ENCODE results near the gene TMEM50B. TPM values are rescaled to one million over a fixed set of nuclear protein-coding genes. Genes with fewer than 3 reads are reported as not detected.
"Not testable (repeated sequence)": the region's sequence is repeated elsewhere in the genome, so short reads cannot be mapped to it uniquely, and the experiment has no call there.

TMEM50B gene
- total RNA-seq, 4 donors from 2014 or later, result 64.4 to 116 (median 94.7) TPM

- no peak overlapping the region for H3K4me3 ChIP-seq
- no peak overlapping the region for H3K27ac ChIP-seq
- H3K4me1 ChIP-seq, result no peaks in the 10 kb centered on the region
- no peak for DNase-seq
- H3K36me3 ChIP-seq, result peaks cover 0 to 50% (median 0%) of the 10 kb centered on the region in 3 donors
- H3K27me3 ChIP-seq, result no peaks in the 10 kb centered on the region
- TF ChIP-seq POLR2A (IDR thresholded peaks at IDR 0.05) (no peak), CTCF (IDR thresholded peaks at IDR 0.05) (no peak)
- no peaks in the 10 kb centered on the region for H3K9me3 ChIP-seq
Measured at GRCh38 chr21:33458861-33459260, 20.9 kb downstream of the TMEM50B start.

GRCh38 chr21:33455686-33456446, 23.9 kb downstream of the TMEM50B start:
- H3K4me1 ChIP-seq, result peaks cover 0 to 10% (median 3%) of the 10 kb centered on the region in 4 donors
- no peaks in the 10 kb centered on the region for H3K27me3 ChIP-seq
- no peaks in the 10 kb centered on the region for H3K9me3 ChIP-seq
- TF ChIP-seq CTCF (IDR thresholded peaks at IDR 0.05), result no peak
- TF ChIP-seq POLR2A (IDR thresholded peaks at IDR 0.05), result no peak
- DNase-seq, result no peak
- peaks cover 0 to 37% (median 0%) of the 10 kb centered on the region in 3 donors for H3K36me3 ChIP-seq
- peak overlapping the region in 3 of 4 donors; percentile 14 to 58 (median 53) for H3K27ac ChIP-seq
- H3K4me3 ChIP-seq, result no peak overlapping the region

- H3K27ac ChIP-seq, result peak overlapping the region in 3 of 4 donors; percentile 1 to 70 (median 60)
- H3K4me1 ChIP-seq, result peaks cover 0 to 10% (median 3%) of the 10 kb centered on the region in 4 donors
- H3K27me3 ChIP-seq, result no peaks in the 10 kb centered on the region
- no peaks in the 10 kb centered on the region for H3K9me3 ChIP-seq
- no peak overlapping the region for H3K4me3 ChIP-seq
- no peak for DNase-seq
- no peak for TF ChIP-seq CTCF (IDR thresholded peaks at IDR 0.05)
- no peak for TF ChIP-seq POLR2A (IDR thresholded peaks at IDR 0.05)
- peaks cover 0 to 26% (median 0%) of the 10 kb centered on the region in 3 donors for H3K36me3 ChIP-seq
Measured at GRCh38 chr21:33452362-33452761, 27.4 kb downstream of the TMEM50B start.

- no peak overlapping the region for H3K4me3 ChIP-seq
- H3K36me3 ChIP-seq, result peaks cover 0 to 25% (median 0%) of the 10 kb centered on the region in 3 donors
- H3K27ac ChIP-seq, result peak overlapping the region in 3 of 4 donors; percentile 1 to 70 (median 60)
- TF ChIP-seq POLR2A (IDR thresholded peaks at IDR 0.05), result peak in 1 of 2 donors; percentile 18
- no peak for TF ChIP-seq CTCF (IDR thresholded peaks at IDR 0.05)
- no peaks in the 10 kb centered on the region for H3K9me3 ChIP-seq
- DNase-seq, result peak in 1 of 3 donors; percentile 52
- no peaks in the 10 kb centered on the region for H3K27me3 ChIP-seq
- H3K4me1 ChIP-seq, result peaks cover 0 to 10% (median 3%) of the 10 kb centered on the region in 4 donors
Measured at GRCh38 chr21:33451634-33452071, 28.1 kb downstream of the TMEM50B start.

GRCh38 chr21:33449616-33450015, 30.2 kb downstream of the TMEM50B start:
- no peak for TF ChIP-seq POLR2A (IDR thresholded peaks at IDR 0.05)
- no peak for TF ChIP-seq CTCF (IDR thresholded peaks at IDR 0.05)
- no peak overlapping the region for H3K4me3 ChIP-seq
- peaks cover 0 to 24% (median 0%) of the 10 kb centered on the region in 3 donors for H3K36me3 ChIP-seq

GRCh38 chr21:33446620-33447019, 33.2 kb downstream of the TMEM50B start:
- H3K4me1 ChIP-seq, result not testable (repeated sequence)

More at GRCh38 chr21:33449616-33450015, 30.2 kb downstream of the TMEM50B start:
- H3K9me3 ChIP-seq, result no peaks in the 10 kb centered on the region
- peaks cover 0 to 10% (median 3%) of the 10 kb centered on the region in 4 donors for H3K4me1 ChIP-seq
- no peak for DNase-seq
- H3K27ac ChIP-seq, result no peak overlapping the region
- no peaks in the 10 kb centered on the region for H3K27me3 ChIP-seq

More at GRCh38 chr21:33446620-33447019, 33.2 kb downstream of the TMEM50B start:
- H3K27me3 ChIP-seq, H3K4me3 ChIP-seq, DNase-seq, H3K27ac ChIP-seq, H3K9me3 ChIP-seq: not testable (repeated sequence)
- peaks cover 0 to 24% (median 0%) of the 10 kb centered on the region in 3 donors for H3K36me3 ChIP-seq
